A549 (cell line): ENCODE results near the gene GNAI2.

ENCODE experiments used
- BHLHE40 ChIP-seq: IDR thresholded peaks from 2 replicates; pipeline ENCODE4 v1.6.1; 2012; ENCODE audit warnings: low read depth, low read length, inconsistent platforms
- CHD4 ChIP-seq: fragments of 200-600 bp; sonication (generic); IDR thresholded peaks from 2 replicates; pipeline ENCODE4 v1.6.1; 2016; ENCODE audit warnings: antibody characterized with exemption, mild to moderate bottlenecking, borderline replicate concordance
- CTCF ChIP-seq: fragments of >200 bp; sonication (Bioruptor Twin); formaldehyde crosslinking; IDR thresholded peaks from 3 replicates; pipeline ENCODE4 v1.5.1; 2016
- EHMT2 ChIP-seq: fragments of 200-600 bp; sonication (generic); IDR thresholded peaks from 2 replicates; pipeline ENCODE4 v1.6.1; 2016; ENCODE audit warnings: antibody characterized with exemption, low read depth, mild to moderate bottlenecking, moderate library complexity
- MAX ChIP-seq: IDR thresholded peaks from 2 replicates; pipeline ENCODE4 v1.6.1; 2012
- NFE2L2 ChIP-seq: fragments of 150-350 bp; conservative IDR thresholded peaks from 2 replicates; pipeline ENCODE4 v1.6.1; 2014; ENCODE audit warnings: low read length
- PBX3 ChIP-seq: IDR thresholded peaks from 2 replicates; pipeline ENCODE4 v1.6.1; 2012
- POLR2A ChIP-seq: IDR thresholded peaks from 2 replicates; pipeline ENCODE4 v1.6.1; 2012; ENCODE audit warnings: mild to moderate bottlenecking, low read length
- RAD21 ChIP-seq, 2 experiments: fragments of >200 bp in 1 of 2; sonication (Bioruptor Twin) in 1 of 2; formaldehyde crosslinking in 1 of 2; IDR thresholded peaks in 1 of 2; conservative IDR thresholded peaks in 1 of 2; 2 replicates in 1 of 2; 3 replicates in 1 of 2; pipeline ENCODE4 v1.6.1; 2012 to 2018; ENCODE audit warnings: inconsistent platforms in 1 of 2
- REST ChIP-seq: fragments of 200-600 bp; sonication (generic); IDR thresholded peaks from 2 replicates; pipeline ENCODE4 v1.6.1; 2016; ENCODE audit warnings: antibody characterized with exemption, mild to moderate bottlenecking, moderate library complexity
- RNF2 ChIP-seq: fragments of 200-600 bp; sonication (generic); IDR thresholded peaks from 2 replicates; pipeline ENCODE4 v1.6.1; 2016; ENCODE audit warnings: low read depth, mild to moderate bottlenecking, antibody characterized with exemption, moderate library complexity, borderline replicate concordance

GRCh38 chr3:50297896-50298725 lies 62.1 kb downstream of the GNAI2 start:
- TF ChIP-seq CTCF (no peak), RAD21 (conservative IDR thresholded peaks at IDR 0.05 in 1 of 2, IDR thresholded peaks at IDR 0.05 in 1 of 2) (no peak), POLR2A (no peak), EHMT2 (no peak), PBX3 (no peak), NFE2L2 (no peak), MAX (no peak), RNF2 (no peak), CHD4 (no peak), BHLHE40 (no peak), REST (no peak)
